Peyer's patch (tissue), 4 donors: ENCODE measurements around the gene UBAP1.

Experiments used
- CTCF ChIP-seq, 6 experiments: fragments of 450-650 bp in 4 of 6; fragments of 200-600 bp in 2 of 6; sonication (generic) in 1 of 6; IDR thresholded peaks; one replicate each; pipeline ENCODE4 v1.5.1; 2017 to 2019; ENCODE audit warnings: antibody characterized with exemption in 6 of 6, mild to moderate bottlenecking in 3 of 6, moderate library complexity in 1 of 6
- POLR2A ChIP-seq, 2 donors: fragments of 450-650 bp; IDR thresholded peaks; one replicate each; pipeline ENCODE4 v1.5.1; 2017; ENCODE audit warnings: antibody characterized with exemption in 2 of 2, mild to moderate bottlenecking in 2 of 2, moderate library complexity in 2 of 2

- TF ChIP-seq CTCF (IDR thresholded peaks at IDR 0.05) (no peak), POLR2A (IDR thresholded peaks at IDR 0.05) (no peak)
Measured at GRCh38 chr9:34143116-34143515, 35.7 kb upstream of the UBAP1 start.
